GM12878 (cell line): ENCODE data around the gene DAO. TPM values are rescaled to one million over a fixed set of nuclear protein-coding genes. Genes with fewer than 3 reads are reported as not detected.

Source experiments
- ATAC-seq: fragments of 200-7000 bp; cut with Tn5 transposase; 3 replicates; pipeline ENCODE4 v1.9.1; 2020; ENCODE audit warnings: mild to moderate bottlenecking, moderate library complexity
- BruUV-seq: library from RNA; stranded (reverse); fragments of 400-500 nt; replicated peaks from 2 replicates; lab custom pipeline; 2021; lab: Mats Ljungman, UMichigan
- CTCF ChIA-PET: fragments of 300-600 bp; sonication (Branson Sonifier 250); formaldehyde crosslinking; extraction: SDS; loops from one replicate; lab custom pipeline; 2021; ENCODE audit warnings: inconsistent platforms; lab: Yijun Ruan, JAX
- POLR2A ChIA-PET: fragments of 350-600 bp; formaldehyde crosslinking; extraction: SDS; loops from one replicate; lab custom pipeline; 2021; ENCODE audit warnings: inconsistent platforms; lab: Charles Lee
- RAD21 ChIA-PET: fragments of 300-600 bp; sonication (Branson Sonifier 250); formaldehyde crosslinking; loops from one replicate; lab custom pipeline; 2023; ENCODE audit warnings: antibody characterized with exemption; ENCODE audit not compliant: unreplicated experiment; lab: Charles Lee
- SMC1A ChIA-PET: fragments of 300-600 bp; sonication (Branson Sonifier 250); formaldehyde crosslinking; loops from one replicate; lab custom pipeline; 2023; ENCODE audit not compliant: unreplicated experiment, uncharacterized antibody; lab: Charles Lee
- DNase-seq: peaks from one replicate; pipeline ENCODE4 v3.0.0-alpha.2; 2011; ENCODE audit warnings: low read depth, low spot score
- FAIRE-seq: peaks from 3 replicates; lab custom pipeline; 2011; peaks lifted over from hg19 to GRCh38; lab: Jason Lieb, UNC
- H2AFZ ChIP-seq: 2 replicates; pipeline ENCODE4 v1.6.0; 2011; ENCODE audit warnings: low read depth, low read length, control low read depth; ENCODE audit not compliant: control insufficient read depth
- H3K27ac ChIP-seq: 2 replicates; pipeline ENCODE4 v1.5.1; 2011; ENCODE audit warnings: control low read depth; ENCODE audit not compliant: control insufficient read depth, insufficient read depth
- H3K27me3 ChIP-seq, 2 experiments: replicated peaks in 1 of 2; 2 replicates each; pipeline versions ENCODE4 v1.6.0 to v1.6.1; 2011; ENCODE audit warnings: low read length in 1 of 2; ENCODE audit not compliant: control insufficient read depth in 2 of 2, insufficient read depth in 2 of 2
- H3K36me3 ChIP-seq, 2 experiments: 2 replicates each; pipeline ENCODE4 v1.5.1; 2011; ENCODE audit warnings: low read length in 1 of 2; ENCODE audit not compliant: control insufficient read depth in 2 of 2, insufficient read depth in 2 of 2
- H3K4me1 ChIP-seq: 2 replicates; pipeline ENCODE4 v1.6.1; 2011; ENCODE audit warnings: mild to moderate bottlenecking, low read length, moderate library complexity, mixed read lengths; ENCODE audit not compliant: control insufficient read depth, insufficient read depth
- H3K4me2 ChIP-seq: 2 replicates; pipeline ENCODE4 v1.6.0; 2011; ENCODE audit warnings: control low read depth; ENCODE audit not compliant: control insufficient read depth, insufficient read depth
- H3K4me3 ChIP-seq: fragments of 200-600 bp; sonication (generic); 2 replicates; pipeline ENCODE4 v1.5.1; 2016
- H3K79me2 ChIP-seq: 2 replicates; pipeline ENCODE4 v1.6.0; 2011; ENCODE audit warnings: low read length; ENCODE audit not compliant: control insufficient read depth, insufficient read depth
- H3K9ac ChIP-seq: 2 replicates; pipeline ENCODE4 v1.8.0; 2011; ENCODE audit warnings: low read length, control low read depth, mixed read lengths; ENCODE audit not compliant: control insufficient read depth, insufficient read depth
- H3K9me3 ChIP-seq: replicated peaks from 3 replicates; pipeline ENCODE4 v1.5.1; 2011; ENCODE audit warnings: mild to moderate bottlenecking, low read length; ENCODE audit not compliant: control insufficient read depth, insufficient read depth
- H4K20me1 ChIP-seq: 2 replicates; pipeline ENCODE4 v1.6.0; 2011; ENCODE audit not compliant: control insufficient read depth, insufficient read depth
- CHD1 ChIP-seq: IDR thresholded peaks from 2 replicates; pipeline ENCODE4 v1.6.1; 2012; ENCODE audit warnings: low read depth, low read length, improper control_type of control experiment
- EED ChIP-seq: sonication (generic); IDR thresholded peaks from 2 replicates; pipeline ENCODE4 v1.6.1; 2016; ENCODE audit warnings: antibody characterized with exemption, low read depth
- HCFC1 ChIP-seq: fragments of 150-350 bp; IDR thresholded peaks from 2 replicates; pipeline ENCODE4 v1.6.1; 2014; ENCODE audit warnings: low read length
- KAT2A ChIP-seq: conservative IDR thresholded peaks from 2 replicates; pipeline ENCODE4 v1.6.1; 2011; ENCODE audit warnings: low read depth, low read length; ENCODE audit not compliant: control insufficient read depth
- NRF1 ChIP-seq: conservative IDR thresholded peaks from 2 replicates; pipeline ENCODE4 v1.6.1; 2011; ENCODE audit warnings: mild to moderate bottlenecking, low read depth, low read length, improper control_type of control experiment
- POLR2AphosphoS5 ChIP-seq: IDR thresholded peaks from 2 replicates; pipeline ENCODE4 v1.6.1; 2011; ENCODE audit warnings: mild to moderate bottlenecking, low read length, inconsistent platforms
- RBBP5 ChIP-seq: fragments of 200-600 bp; sonication (generic); conservative IDR thresholded peaks from 2 replicates; pipeline ENCODE4 v1.6.1; 2016
- RCOR1 ChIP-seq: conservative IDR thresholded peaks from 2 replicates; pipeline ENCODE4 v1.6.1; 2012; ENCODE audit warnings: low read depth, low read length, improper control_type of control experiment
- SREBF1 ChIP-seq: IDR thresholded peaks from 2 replicates; pipeline ENCODE4 v1.6.1; 2012; ENCODE audit warnings: mild to moderate bottlenecking, low read length
- TCF3 ChIP-seq: IDR thresholded peaks from 2 replicates; pipeline ENCODE4 v1.6.1; 2012; ENCODE audit warnings: low read depth, mild to moderate bottlenecking, low read length, borderline replicate concordance; ENCODE audit not compliant: insufficient read depth
- TCF7 ChIP-seq: IDR thresholded peaks from 2 replicates; pipeline ENCODE4 v1.6.1; 2014; ENCODE audit warnings: antibody characterized with exemption, borderline replicate concordance
- ZBED1 ChIP-seq: IDR thresholded peaks from 2 replicates; pipeline ENCODE4 v1.6.1; 2016; ENCODE audit warnings: borderline replicate concordance
- ZNF217 ChIP-seq: fragments of 450-650 bp; IDR thresholded peaks from 2 replicates; pipeline ENCODE4 v1.6.1; 2017; ENCODE audit warnings: antibody characterized with exemption, mild to moderate bottlenecking
- WGBS: methylation state at CpG from one replicate; pipeline ENCODE4 v1.1.6; 2016; ENCODE audit warnings: low lambda C conversion rate; ENCODE audit not compliant: insufficient replicate concordance, insufficient coverage; ENCODE audit errors: missing lambda C conversion rate; 5-methylcytosine and 5-hydroxymethylcytosine counted together
- in situ Hi-C: fragments of 300-500 bp; cut with MboI; formaldehyde crosslinking; loops from 9 replicates; pipeline ENCODE4 v1.14.3; 2018; ENCODE audit warnings: mixed read lengths
- intact Hi-C: fragments of 100-400 bp; cut with micrococcal nuclease; formaldehyde crosslinking; loops from one replicate; pipeline ENCODE4 v1.14.2; 2022; ENCODE audit not compliant: unreplicated experiment
- polyA plus RNA-seq, 11 experiments: library from polyadenylated mRNA; depleted of rRNA in 4 of 11; unstranded in 6 of 11; stranded (reverse) in 5 of 11; fragments of >200 nt; fragmentation: Nextera tagmentation in 4 of 11; fragmentation: Illumina TruSeq in 1 of 11; extraction: Ambion mirVana in 4 of 11; extraction: Trizol in 1 of 11; gene quantifications; 1 replicate in 1 of 11; 2 replicates in 10 of 11; pipeline versions ENCODE4 v1.2.1 to v1.2.3, GENCODE V29; 2011 to 2016; ENCODE audit warnings: inconsistent platforms in 2 of 11, missing spikeins in 2 of 11, low read depth in 1 of 11
- total RNA-seq, 4 experiments: library from RNA; depleted of rRNA in 3 of 4; stranded (reverse); fragments of >200 nt in 3 of 4; fragmentation: Illumina TruSeq in 1 of 4; extraction: Trizol in 1 of 4; gene quantifications; 2 replicates each; pipeline versions ENCODE4 v1.2.1 to v1.2.3, GENCODE V29; 2013 to 2021
- TF ChIP-seq, protein P1 (sequence below): fragments of 450-650 bp; formaldehyde crosslinking; IDR thresholded peaks from 2 replicates; pipeline ENCODE4 v1.5.0; 2022; ENCODE audit warnings: mild to moderate bottlenecking, missing genetic modification characterization
- TF ChIP-seq, protein P2 (sequence below): fragments of 450-650 bp; IDR thresholded peaks from 2 replicates; pipeline ENCODE4 v1.6.1; 2017; ENCODE audit warnings: mild to moderate bottlenecking

DAO gene
- total and polyA plus RNA-seq, 10 of the 15 experiments (the other 5 are each of a cell fraction or from before 2014, with no cell fraction given), result 0.15 TPM; not detected in 9

DNA sequence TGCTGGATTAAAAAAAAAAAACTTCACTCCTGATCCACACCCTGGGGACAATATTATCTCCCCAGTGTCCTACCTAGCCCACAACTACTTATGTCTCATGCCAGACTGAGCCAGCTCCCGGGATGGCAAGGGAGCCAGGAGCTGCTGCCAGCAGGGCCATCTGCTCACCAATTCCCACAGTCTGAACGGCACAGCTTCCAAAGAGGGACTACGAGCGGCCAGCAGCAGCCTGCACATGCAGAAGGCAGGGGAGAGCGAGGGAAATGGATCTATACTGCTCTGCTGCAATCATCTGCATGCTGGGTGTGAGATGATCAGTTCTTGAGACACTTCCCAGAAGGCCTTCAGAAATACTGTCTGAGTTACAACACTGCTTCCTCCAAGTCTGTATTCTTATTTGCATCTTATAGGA lies 33.6 kb upstream of the DAO start (continued):
- TF ChIP-seq TCF3 (no peak), KAT2A (no peak), ZBED1 (no peak), RCOR1 (no peak), NRF1 (no peak), CHD1 (no peak), ZNF217 (no peak), HCFC1 (no peak), TCF7 (no peak)
- TF ChIP-seq, protein P1, sequence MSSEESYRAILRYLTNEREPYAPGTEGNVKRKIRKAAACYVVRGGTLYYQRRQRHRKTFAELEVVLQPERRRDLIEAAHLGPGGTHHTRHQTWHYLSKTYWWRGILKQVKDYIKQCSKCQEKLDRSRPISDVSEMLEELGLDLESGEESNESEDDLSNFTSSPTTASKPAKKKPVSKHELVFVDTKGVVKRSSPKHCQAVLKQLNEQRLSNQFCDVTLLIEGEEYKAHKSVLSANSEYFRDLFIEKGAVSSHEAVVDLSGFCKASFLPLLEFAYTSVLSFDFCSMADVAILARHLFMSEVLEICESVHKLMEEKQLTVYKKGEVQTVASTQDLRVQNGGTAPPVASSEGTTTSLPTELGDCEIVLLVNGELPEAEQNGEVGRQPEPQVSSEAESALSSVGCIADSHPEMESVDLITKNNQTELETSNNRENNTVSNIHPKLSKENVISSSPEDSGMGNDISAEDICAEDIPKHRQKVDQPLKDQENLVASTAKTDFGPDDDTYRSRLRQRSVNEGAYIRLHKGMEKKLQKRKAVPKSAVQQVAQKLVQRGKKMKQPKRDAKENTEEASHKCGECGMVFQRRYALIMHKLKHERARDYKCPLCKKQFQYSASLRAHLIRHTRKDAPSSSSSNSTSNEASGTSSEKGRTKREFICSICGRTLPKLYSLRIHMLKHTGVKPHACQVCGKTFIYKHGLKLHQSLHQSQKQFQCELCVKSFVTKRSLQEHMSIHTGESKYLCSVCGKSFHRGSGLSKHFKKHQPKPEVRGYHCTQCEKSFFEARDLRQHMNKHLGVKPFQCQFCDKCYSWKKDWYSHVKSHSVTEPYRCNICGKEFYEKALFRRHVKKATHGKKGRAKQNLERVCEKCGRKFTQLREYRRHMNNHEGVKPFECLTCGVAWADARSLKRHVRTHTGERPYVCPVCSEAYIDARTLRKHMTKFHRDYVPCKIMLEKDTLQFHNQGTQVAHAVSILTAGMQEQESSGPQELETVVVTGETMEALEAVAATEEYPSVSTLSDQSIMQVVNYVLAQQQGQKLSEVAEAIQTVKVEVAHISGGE, result no peak

DNA sequence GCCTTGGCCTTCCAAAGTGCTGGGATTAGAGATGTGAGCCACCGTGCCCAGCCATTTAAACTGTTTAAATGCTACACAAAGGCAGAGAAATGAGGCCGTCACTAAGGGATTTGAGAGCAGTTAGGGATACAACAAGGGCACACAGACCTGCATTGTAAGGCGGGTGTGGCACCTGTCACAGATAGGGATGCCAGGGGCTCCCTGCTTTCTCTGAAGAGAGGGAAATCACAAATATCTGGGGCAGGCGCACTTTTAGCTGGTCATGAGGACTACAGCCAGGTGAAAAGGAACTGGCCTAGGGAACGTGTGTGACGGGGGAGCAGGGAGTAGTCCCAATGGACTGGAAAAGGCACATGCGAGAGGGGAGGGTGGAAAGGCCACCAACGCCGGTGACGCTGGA lies 32.2 kb upstream of the DAO start:
- Histone ChIP-seq H2AFZ (no peak overlapping the region), H4K20me1 (no peaks in the 10 kb centered on the region), H3K36me3 (peaks cover 7 to 24% of the 10 kb centered on the region in 2 experiments; a peak in 3 of 4 replicates), H3K27ac (no peak overlapping the region), H3K9ac (no peak overlapping the region), H3K79me2 (peaks cover 26% of the 10 kb centered on the region), H3K4me1 (peaks cover 14% of the 10 kb centered on the region), H3K4me3 (no peak overlapping the region), H3K9me3 (no peaks in the 10 kb centered on the region; the same call in 2 of the 3 replicates), H3K4me2 (no peak overlapping the region), H3K27me3 (no peaks in the 10 kb centered on the region)
- DNase-seq, result no peak
- BruUV-seq, result no TSS peak
- TF ChIP-seq RBBP5 (no peak), SREBF1 (no peak), EED (no peak), POLR2AphosphoS5 (no peak), ZNF217 (no peak)
- TF ChIP-seq, protein P2, sequence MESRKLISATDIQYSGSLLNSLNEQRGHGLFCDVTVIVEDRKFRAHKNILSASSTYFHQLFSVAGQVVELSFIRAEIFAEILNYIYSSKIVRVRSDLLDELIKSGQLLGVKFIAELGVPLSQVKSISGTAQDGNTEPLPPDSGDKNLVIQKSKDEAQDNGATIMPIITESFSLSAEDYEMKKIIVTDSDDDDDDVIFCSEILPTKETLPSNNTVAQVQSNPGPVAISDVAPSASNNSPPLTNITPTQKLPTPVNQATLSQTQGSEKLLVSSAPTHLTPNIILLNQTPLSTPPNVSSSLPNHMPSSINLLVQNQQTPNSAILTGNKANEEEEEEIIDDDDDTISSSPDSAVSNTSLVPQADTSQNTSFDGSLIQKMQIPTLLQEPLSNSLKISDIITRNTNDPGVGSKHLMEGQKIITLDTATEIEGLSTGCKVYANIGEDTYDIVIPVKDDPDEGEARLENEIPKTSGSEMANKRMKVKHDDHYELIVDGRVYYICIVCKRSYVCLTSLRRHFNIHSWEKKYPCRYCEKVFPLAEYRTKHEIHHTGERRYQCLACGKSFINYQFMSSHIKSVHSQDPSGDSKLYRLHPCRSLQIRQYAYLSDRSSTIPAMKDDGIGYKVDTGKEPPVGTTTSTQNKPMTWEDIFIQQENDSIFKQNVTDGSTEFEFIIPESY, result no peak
- WGBS, result 99% methylated on average over 10 of the region's 10 CpGs
- CTCF ChIA-PET, result interaction anchor here (1.0 to 1.7 kb wide), 5 partner anchors 15 to 43 kb away, joined by 3 to 5 read pairs (median 4); no protein-coding TSS in a partner anchor
- intact Hi-C loops, result no loop called here
- ATAC-seq, result no peak
- no peak for FAIRE-seq
- in situ Hi-C loops, result no loop called here
- RAD21 ChIA-PET, result interaction anchor here (4.2 to 4.6 kb wide), 3 partner anchors 23 to 212 kb away, joined by 22 to 65 read pairs (median 45); no protein-coding TSS in a partner anchor
- SMC1A ChIA-PET, result interaction anchor here (1.0 to 4.6 kb wide), 3 partner anchors 10 to 43 kb away, joined by 3 to 24 read pairs (median 4); no protein-coding TSS in a partner anchor
- POLR2A ChIA-PET, result interaction anchor here (0.7 to 4.6 kb wide), 3 partner anchors 8 to 18 kb away, joined by 3 to 30 read pairs (median 4); partner anchors contain the start of gene SSH1
